HepG2 (cell line): ENCODE data around the gene IFITM10. TPM values are rescaled to one million over a fixed set of nuclear protein-coding genes. Genes with fewer than 3 reads are reported as not detected.

Source experiments
- EED ChIP-seq: sonication (generic); formaldehyde crosslinking; IDR thresholded peaks from 2 replicates; pipeline ENCODE4 v1.5.0; 2020; ENCODE audit warnings: mild to moderate bottlenecking, missing genetic modification reagents
- FLYWCH1 ChIP-seq: sonication (generic); formaldehyde crosslinking; IDR thresholded peaks from 2 replicates; pipeline ENCODE4 v1.8.1; 2023; ENCODE audit warnings: mild to moderate bottlenecking, missing genetic modification reagents
- FOXK2 ChIP-seq: fragments of 450-650 bp; IDR thresholded peaks from 2 replicates; pipeline ENCODE4 v1.6.1; 2016
- GABPB1 ChIP-seq: IDR thresholded peaks from 2 replicates; pipeline ENCODE4 v1.6.1; 2016; ENCODE audit warnings: mild to moderate bottlenecking, missing genetic modification reagents, moderate library complexity, missing compliant biosample characterization
- GTF2F1 ChIP-seq: fragments of 150-350 bp; IDR thresholded peaks from 2 replicates; pipeline ENCODE4 v1.6.1; 2014; ENCODE audit warnings: low read length
- HNRNPL ChIP-seq: fragments of 200-400 bp; formaldehyde crosslinking; IDR thresholded peaks from 2 replicates; pipeline ENCODE4 v1.6.1; 2017; ENCODE audit warnings: mild to moderate bottlenecking, low read depth, low read length
- HOXA9 ChIP-seq: sonication (generic); formaldehyde crosslinking; IDR thresholded peaks from 2 replicates; pipeline ENCODE4 v1.8.1; 2022; ENCODE audit warnings: missing genetic modification reagents, mild to moderate bottlenecking, moderate library complexity, borderline replicate concordance
- MLX ChIP-seq: IDR thresholded peaks from 2 replicates; pipeline ENCODE4 v1.6.1; 2016
- NFYB ChIP-seq: sonication (generic); formaldehyde crosslinking; IDR thresholded peaks from 2 replicates; pipeline ENCODE4 v1.4.0; 2020; ENCODE audit warnings: missing genetic modification reagents
- PRPF4 ChIP-seq: fragments of 200-400 bp; formaldehyde crosslinking; IDR thresholded peaks from 2 replicates; pipeline ENCODE4 v1.6.1; 2016; ENCODE audit warnings: low read length, low read depth; ENCODE audit not compliant: poor library complexity, severe bottlenecking
- PTBP1 ChIP-seq: fragments of 200-400 bp; formaldehyde crosslinking; IDR thresholded peaks from 2 replicates; pipeline ENCODE4 v1.6.1; 2018; ENCODE audit warnings: low read length, low read depth; ENCODE audit not compliant: poor library complexity, severe bottlenecking
- SNAPC2 ChIP-seq: sonication (generic); formaldehyde crosslinking; IDR thresholded peaks from 2 replicates; pipeline ENCODE4 v1.8.1; 2022; ENCODE audit warnings: mild to moderate bottlenecking, missing genetic modification reagents
- SP140L ChIP-seq: sonication (generic); formaldehyde crosslinking; IDR thresholded peaks from 2 replicates; pipeline ENCODE4 v1.4.0; 2020; ENCODE audit warnings: missing genetic modification reagents, borderline replicate concordance
- SRF ChIP-seq: IDR thresholded peaks from 2 replicates; pipeline ENCODE4 v1.6.1; 2011; ENCODE audit warnings: mild to moderate bottlenecking, low read depth, low read length, moderate library complexity
- STAG1 ChIP-seq: sonication (generic); formaldehyde crosslinking; IDR thresholded peaks from 2 replicates; pipeline ENCODE4 v1.4.0; 2020; ENCODE audit warnings: missing genetic modification reagents
- ZMAT3 ChIP-seq: sonication (generic); formaldehyde crosslinking; conservative IDR thresholded peaks from 2 replicates; pipeline ENCODE4 v1.7.0; 2021; ENCODE audit warnings: missing genetic modification reagents
- ZNF24 ChIP-seq: fragments of 450-650 bp; IDR thresholded peaks from 2 replicates; pipeline ENCODE4 v1.6.1; 2017; ENCODE audit warnings: antibody characterized with exemption, mild to moderate bottlenecking
- ZNF333 ChIP-seq: sonication (generic); formaldehyde crosslinking; IDR thresholded peaks from 2 replicates; pipeline ENCODE4 v1.4.0; 2020; ENCODE audit warnings: mild to moderate bottlenecking, missing genetic modification reagents, borderline replicate concordance
- ZNF503 ChIP-seq: sonication (generic); formaldehyde crosslinking; IDR thresholded peaks from 2 replicates; pipeline ENCODE4 v1.4.0; 2020; ENCODE audit warnings: missing genetic modification reagents
- ZNF549 ChIP-seq: sonication (generic); formaldehyde crosslinking; IDR thresholded peaks from 2 replicates; pipeline ENCODE4 v1.5.0; 2020; ENCODE audit warnings: missing genetic modification reagents
- ZNF580 ChIP-seq: IDR thresholded peaks from 2 replicates; pipeline ENCODE4 v1.6.1; 2016; ENCODE audit warnings: low read depth, borderline replicate concordance
- ZNF589 ChIP-seq: sonication (generic); formaldehyde crosslinking; conservative IDR thresholded peaks from 2 replicates; pipeline ENCODE4 v1.8.0; 2022; ENCODE audit warnings: mild to moderate bottlenecking, moderate library complexity, missing genetic modification reagents
- ZNF652 ChIP-seq: IDR thresholded peaks from 2 replicates; pipeline ENCODE4 v1.6.1; 2016; ENCODE audit warnings: low read depth, borderline replicate concordance
- ZNF761 ChIP-seq: sonication (generic); formaldehyde crosslinking; conservative IDR thresholded peaks from 2 replicates; pipeline ENCODE4 v1.4.0; 2020; ENCODE audit warnings: mild to moderate bottlenecking, missing genetic modification reagents
- ZNF766 ChIP-seq: sonication (generic); formaldehyde crosslinking; IDR thresholded peaks from 2 replicates; pipeline ENCODE4 v1.5.0; 2020; ENCODE audit warnings: missing genetic modification reagents, borderline replicate concordance
- ZNF781 ChIP-seq: sonication (generic); formaldehyde crosslinking; IDR thresholded peaks from 2 replicates; pipeline ENCODE4 v1.5.1; 2020; ENCODE audit warnings: borderline replicate concordance, mild to moderate bottlenecking, missing genetic modification reagents; ENCODE audit errors: not compliant biosample characterization
- ZNF883 ChIP-seq: sonication (generic); formaldehyde crosslinking; IDR thresholded peaks from 2 replicates; pipeline ENCODE4 v1.5.1; 2020; ENCODE audit warnings: mild to moderate bottlenecking, missing genetic modification reagents; ENCODE audit errors: not compliant biosample characterization
- ZSCAN21 ChIP-seq: sonication (generic); formaldehyde crosslinking; IDR thresholded peaks from 2 replicates; pipeline ENCODE4 v1.8.0; 2022; ENCODE audit warnings: mild to moderate bottlenecking, missing genetic modification reagents, moderate library complexity, borderline replicate concordance
- polyA plus RNA-seq, 8 experiments: library from polyadenylated mRNA; depleted of rRNA in 3 of 8; stranded (reverse) in 7 of 8; unstranded in 1 of 8; fragments of >200 nt; fragmentation: Illumina TruSeq in 4 of 8; extraction: Trizol in 4 of 8; gene quantifications; 2 replicates each; pipeline versions ENCODE4 v1.2.1 to v1.2.3, GENCODE V29; 2011 to 2016; ENCODE audit warnings: low read depth in 4 of 8, missing spikeins in 1 of 8, mixed read lengths in 1 of 8; ENCODE audit not compliant: insufficient read depth in 1 of 8
- total RNA-seq, 5 experiments: library from RNA; depleted of rRNA; stranded (reverse); fragments of >200 nt; fragmentation: Illumina TruSeq; extraction: Trizol; gene quantifications; 2 replicates each; pipeline ENCODE4 v1.2.3, GENCODE V29; 2016; ENCODE audit warnings: low read depth in 1 of 5

IFITM10 gene
- total and polyA plus RNA-seq, 2 of the 13 experiments (the other 11 are each of a cell fraction or from before 2014, with no cell fraction given): 0.09 to 0.13 TPM

- TF ChIP-seq MLX (CRISPR knock-in tag) (no peak), ZNF589 (CRISPR knock-in tag) (no peak; the same call in 1 of the 2 replicates), FLYWCH1 (no peak), EED (CRISPR knock-in tag) (no peak), ZNF333 (no peak), PRPF4 (no peak), GTF2F1 (no peak), HNRNPL (0 out of 2 replicates have a peak, but pooled peaks have one; percentile 82), STAG1 (CRISPR knock-in tag) (peak; percentile 62), ZNF549 (CRISPR knock-in tag) (no peak), SP140L (CRISPR knock-in tag) (no peak), ZNF580 (CRISPR knock-in tag) (no peak), PTBP1 (no peak), ZNF766 (no peak), ZMAT3 (no peak), NFYB (CRISPR knock-in tag) (no peak), GABPB1 (CRISPR knock-in tag) (peak; percentile 54; the same call in 1 of the 2 replicates), FOXK2 (no peak), ZSCAN21 (CRISPR knock-in tag) (peak; percentile 89; the same call in 1 of the 2 replicates), SNAPC2 (CRISPR knock-in tag) (peak; percentile 48; the same call in 1 of the 2 replicates), SRF (no peak), ZNF883 (peak; percentile 57), HOXA9 (CRISPR knock-in tag) (no peak), ZNF503 (CRISPR knock-in tag) (no peak), ZNF781 (peak; percentile 17), ZNF761 (CRISPR knock-in tag) (peak; percentile 41; the same call in 1 of the 2 replicates), ZNF24 (no peak), ZNF652 (CRISPR knock-in tag) (no peak)
These were observed 56.9 kb downstream of the IFITM10 start (continued) for GRCh38 chr11:1693327-1694063.
